GM19240 (cell line): ENCODE data around the gene ZNF652.
"Not testable (repeated sequence)": the region's sequence is repeated elsewhere in the genome, so short reads cannot be mapped to it uniquely, and the experiment has no call there.

Experiments used
- DNase-seq: peaks from one replicate; pipeline ENCODE4 v3.0.0; 2011; ENCODE audit warnings: low spot score; ENCODE audit not compliant: insufficient read length

The ZNF652 gene

GRCh38 chr17:49361902-49362722, at the start of gene ZNF652:
TSS of gene ZNF652 (minus strand) at chr17:49362250. CDS start at chr17:49317725, 44,525 bp downstream.
- DNase-seq: peak; percentile 86

- no peak for DNase-seq
These were observed 47.0 kb upstream of the ZNF652 start for GRCh38 chr17:49409066-49409465.

GRCh38 chr17:49407981-49408501, 46.0 kb upstream of the ZNF652 start:
- peak; percentile 78 for DNase-seq

- no peak for DNase-seq
These were observed 45.0 kb upstream of the ZNF652 start for GRCh38 chr17:49407086-49407485.

- DNase-seq: no peak
These were observed 44.5 kb upstream of the ZNF652 start for GRCh38 chr17:49406421-49407061.

- no peak for DNase-seq
These were observed 42.9 kb upstream of the ZNF652 start for GRCh38 chr17:49404906-49405305.

GRCh38 chr17:49404361-49404760, 42.3 kb upstream of the ZNF652 start:
- DNase-seq: no peak

- DNase-seq: no peak
These were observed 41.7 kb upstream of the ZNF652 start for GRCh38 chr17:49403514-49404289.

GRCh38 chr17:49402706-49403105, 40.7 kb upstream of the ZNF652 start:
- no peak for DNase-seq

- no peak for DNase-seq
These were observed 40.0 kb upstream of the ZNF652 start for GRCh38 chr17:49401971-49402611.

GRCh38 chr17:49399995-49400394, 37.9 kb upstream of the ZNF652 start:
- DNase-seq: no peak

- DNase-seq: no peak
These were observed 35.5 kb upstream of the ZNF652 start for GRCh38 chr17:49397586-49397985.

- no peak for DNase-seq
These were observed 31.6 kb upstream of the ZNF652 start for GRCh38 chr17:49393491-49394255.

- DNase-seq: no peak
These were observed 28.7 kb upstream of the ZNF652 start for GRCh38 chr17:49390548-49391324.

- DNase-seq: not testable (repeated sequence)
These were observed 27.7 kb upstream of the ZNF652 start for GRCh38 chr17:49389514-49390347.

GRCh38 chr17:49388692-49389513, 26.9 kb upstream of the ZNF652 start:
- DNase-seq: no peak

GRCh38 chr17:49388290-49388640, 26.2 kb upstream of the ZNF652 start:
- DNase-seq: no peak
